Common myeloid progenitor, CD34-positive (primary cell): ENCODE data around the gene SLC6A5.
A peak's percentile ranks its signal among the peaks of the same experiment; 100 is the strongest.

ENCODE experiments used
- CTCF ChIA-PET: fragments of 350-600 bp; sonication (Branson Sonifier 250); formaldehyde crosslinking; loops from one replicate; lab custom pipeline; 2021; ENCODE audit warnings: antibody characterized with exemption; lab: Charles Lee
- POLR2A ChIA-PET: fragments of 350-600 bp; sonication (Branson Sonifier 250); formaldehyde crosslinking; loops from one replicate; lab custom pipeline; 2021; ENCODE audit warnings: antibody characterized with exemption; lab: Charles Lee
- DNase-seq, 3 donors: peaks; one replicate each; pipeline versions ENCODE4 v3.0.0 to v3.0.0-alpha.2; 2013
- H3K27ac ChIP-seq, 2 experiments: 1 replicate in 1 of 2; 2 replicates in 1 of 2; pipeline ENCODE4 v1.7.0; 2013; ENCODE audit warnings: inconsistent platforms in 2 of 2, low read length in 2 of 2, mild to moderate bottlenecking in 2 of 2, low read depth in 1 of 2, moderate library complexity in 1 of 2; ENCODE audit not compliant: severe bottlenecking in 2 of 2, insufficient read depth in 1 of 2, poor library complexity in 1 of 2
- H3K27me3 ChIP-seq, 5 experiments: replicated peaks in 2 of 5; 1 replicate in 3 of 5; 2 replicates in 2 of 5; pipeline versions ENCODE4 v1.6.1 to v1.7.0; 2013; ENCODE audit warnings: low read length in 4 of 5, mild to moderate bottlenecking in 2 of 5, moderate library complexity in 2 of 5, inconsistent platforms in 1 of 5; ENCODE audit not compliant: insufficient read depth in 5 of 5, control insufficient read depth in 4 of 5
- H3K36me3 ChIP-seq, 4 experiments: 1 replicate in 2 of 4; 2 replicates in 2 of 4; pipeline versions ENCODE4 v1.6.1 to v1.7.0; 2013; ENCODE audit warnings: low read length in 3 of 4, control low read depth in 1 of 4, mild to moderate bottlenecking in 1 of 4; ENCODE audit not compliant: control insufficient read depth in 4 of 4, insufficient read depth in 4 of 4
- H3K4me1 ChIP-seq, 4 experiments: 1 replicate in 3 of 4; 2 replicates in 1 of 4; pipeline versions ENCODE4 v1.6.1 to v1.7.1; 2013; ENCODE audit warnings: low read length in 3 of 4, mild to moderate bottlenecking in 3 of 4, control low read depth in 1 of 4, inconsistent platforms in 1 of 4, moderate library complexity in 1 of 4; ENCODE audit not compliant: control insufficient read depth in 4 of 4, insufficient read depth in 4 of 4; ENCODE audit errors: control extremely low read depth in 1 of 4
- H3K4me3 ChIP-seq, 7 experiments: 1 replicate in 4 of 7; 2 replicates in 3 of 7; pipeline versions ENCODE4 v1.5.1 to v1.7.0; 2013; ENCODE audit warnings: mild to moderate bottlenecking in 7 of 7, low read length in 6 of 7, moderate library complexity in 6 of 7, inconsistent platforms in 2 of 7, low read depth in 2 of 7, control low read depth in 1 of 7; ENCODE audit not compliant: insufficient read depth in 4 of 7, control insufficient read depth in 1 of 7; ENCODE audit errors: extremely low read depth in 1 of 7
- H3K9me3 ChIP-seq, 5 experiments: 1 replicate in 4 of 5; 2 replicates in 1 of 5; pipeline versions ENCODE4 v1.6.1 to v1.7.1; 2013; ENCODE audit warnings: low read length in 4 of 5, mild to moderate bottlenecking in 2 of 5, inconsistent platforms in 1 of 5, low read depth in 1 of 5, moderate library complexity in 1 of 5; ENCODE audit not compliant: control insufficient read depth in 4 of 5, insufficient read depth in 2 of 5; ENCODE audit errors: control extremely low read depth in 1 of 5
- WGBS: methylation state at CpG from one replicate; pipeline ENCODE4 v1.1.5; 2013; ENCODE audit not compliant: insufficient coverage; 5-methylcytosine and 5-hydroxymethylcytosine counted together

SLC6A5 gene

DNA sequence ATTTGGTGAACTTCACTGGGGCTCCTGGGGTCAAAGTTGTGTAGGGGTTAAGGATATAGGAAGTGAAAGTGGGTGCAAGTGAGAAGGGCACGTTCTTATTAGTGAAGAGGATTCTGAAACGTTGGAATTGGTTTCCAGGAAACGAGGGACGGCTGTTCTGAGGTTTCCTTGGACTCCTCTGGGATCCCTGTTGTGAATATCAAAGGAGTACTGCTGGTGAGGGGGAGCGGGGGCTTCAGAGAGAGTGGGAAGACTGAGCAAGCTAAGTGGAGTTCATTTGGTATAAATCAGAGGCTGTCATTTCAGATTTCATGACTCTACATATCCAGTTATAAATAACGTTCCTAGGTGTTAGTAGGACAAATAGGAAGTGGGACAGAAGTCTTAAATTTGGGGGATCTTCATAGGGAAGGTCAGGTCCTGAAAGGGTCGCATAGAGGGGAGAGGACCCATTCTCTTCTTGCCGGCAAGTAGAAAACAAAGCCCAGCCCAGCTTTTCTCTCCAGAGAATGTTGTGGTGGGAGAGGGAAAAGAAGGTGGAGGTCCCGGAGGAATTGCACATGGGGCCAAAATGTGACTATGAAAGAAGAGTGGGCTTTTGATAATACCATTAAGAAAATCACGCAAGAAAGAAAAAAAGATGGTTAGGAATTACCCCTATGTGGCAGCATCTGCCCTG lies 68.9 kb downstream of the SLC6A5 start:
- Histone ChIP-seq H3K36me3 (no peaks in the 10 kb centered on the region), H3K9me3 (peaks cover 0 to 3% (median 0%) of the 10 kb centered on the region in 5 experiments), H3K27me3 (peaks cover 30 to 89% (median 41%) of the 10 kb centered on the region in 5 experiments), H3K27ac (no peak overlapping the region), H3K4me3 (no peak overlapping the region), H3K4me1 (peaks cover 0 to 20% (median 11%) of the 10 kb centered on the region in 4 experiments)
- no peak for DNase-seq
- 4% methylated on average over 3 of the region's 10 CpGs for WGBS
- ChIA-PET CTCF (interaction anchor here (1.6 to 1.8 kb wide), 2 partner anchors 12 to 25 kb away, joined by 4 read pairs; no protein-coding TSS in a partner anchor), POLR2A (no interaction called here)

DNA sequence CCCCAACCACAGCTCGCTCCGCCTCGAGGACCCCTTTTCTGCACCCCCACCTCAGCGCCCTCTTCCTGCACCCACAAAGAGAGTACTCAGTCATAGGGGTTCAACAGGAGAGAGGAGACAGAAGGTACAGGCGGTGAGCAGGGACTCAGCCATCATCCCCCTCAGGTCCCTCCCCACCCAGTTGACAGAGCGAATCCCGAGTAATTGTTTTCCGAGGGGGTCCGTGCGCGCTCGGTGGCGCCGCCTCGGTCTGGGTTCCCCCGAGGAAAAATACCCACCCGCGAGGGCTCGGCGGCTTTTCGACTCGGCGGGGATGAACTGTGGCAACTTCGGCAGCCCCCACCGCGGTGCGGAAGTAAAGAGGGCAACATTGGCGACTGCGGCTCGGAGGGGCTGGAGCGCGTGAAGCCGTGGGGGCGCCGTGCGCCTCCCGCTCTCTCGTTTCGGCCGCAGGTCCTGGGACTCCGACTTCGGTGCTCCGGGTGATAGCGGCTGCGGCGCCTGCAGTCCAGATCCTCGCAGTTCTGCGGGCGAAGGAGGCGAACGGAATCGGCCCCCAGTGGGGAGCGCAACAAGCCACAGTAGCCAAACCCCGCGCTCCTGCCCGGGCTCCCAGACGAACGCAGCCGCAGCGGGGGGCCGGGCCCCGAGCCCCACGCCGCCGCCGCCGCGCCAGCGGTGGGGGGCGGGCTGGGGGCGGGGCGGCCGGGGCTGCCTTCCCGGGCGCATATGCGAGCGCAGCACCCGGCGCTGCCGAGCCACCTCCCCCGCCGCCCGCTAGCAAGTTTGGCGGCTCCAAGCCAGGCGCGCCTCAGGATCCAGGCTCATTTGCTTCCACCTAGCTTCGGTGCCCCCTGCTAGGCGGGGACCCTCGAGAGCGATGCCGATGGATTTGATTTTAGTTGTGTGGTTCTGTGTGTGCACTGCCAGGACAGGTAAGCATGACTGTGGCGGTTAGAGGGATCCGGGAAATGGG lies 69.7 kb downstream of the SLC6A5 start, which contains the start of gene NELL1:
Gene NELL1, plus strand, starts transcription at position 743 of the 976 bp plus-strand sequence.
- no peak within 1 kb of the TSS for H3K27ac ChIP-seq
- POLR2A ChIA-PET = no interaction called here
- peak within 1 kb of the TSS in 6 of 7 experiments; percentile 15 to 70 (median 42) for H3K4me3 ChIP-seq
- peak in 2 of 3 donors; percentile 23 to 34 for DNase-seq
- peaks cover 0 to 3% (median 0%) of the 10 kb centered on the region in 5 experiments for H3K9me3 ChIP-seq
- CTCF ChIA-PET = interaction anchor here (1.8 kb wide), 1 partner anchor 26 kb away, joined by 4 read pairs; no protein-coding TSS in a partner anchor
- WGBS = 1% methylated on average over 52 of the region's 93 CpGs
- peaks cover 0 to 20% (median 11%) of the 10 kb centered on the region in 4 experiments for H3K4me1 ChIP-seq
- H3K36me3 ChIP-seq = no peaks in the 10 kb centered on the region
- peaks cover 30 to 91% (median 41%) of the 10 kb centered on the region in 5 experiments for H3K27me3 ChIP-seq

- DNase-seq = peak in 2 of 3 donors; percentile 14 to 19
- peak overlapping the region in 5 of 7 experiments; percentile 15 to 70 (median 43) for H3K4me3 ChIP-seq
- H3K27me3 ChIP-seq = peaks cover 30 to 87% (median 41%) of the 10 kb centered on the region in 5 experiments
- H3K9me3 ChIP-seq = peaks cover 0 to 3% (median 0%) of the 10 kb centered on the region in 5 experiments
- ChIA-PET POLR2A (no interaction called here), CTCF (interaction anchor here (1.2 kb wide), 1 partner anchor 22 kb away, joined by 5 read pairs; no protein-coding TSS in a partner anchor)
- no peaks in the 10 kb centered on the region for H3K36me3 ChIP-seq
- under 1% methylated on average over 54 of the region's 60 CpGs for WGBS
- no peak overlapping the region for H3K27ac ChIP-seq
- H3K4me1 ChIP-seq = peaks cover 0 to 20% (median 11%) of the 10 kb centered on the region in 4 experiments
Measured at GRCh38 chr11:20669820-20670684, 70.6 kb downstream of the SLC6A5 start.

DNA sequence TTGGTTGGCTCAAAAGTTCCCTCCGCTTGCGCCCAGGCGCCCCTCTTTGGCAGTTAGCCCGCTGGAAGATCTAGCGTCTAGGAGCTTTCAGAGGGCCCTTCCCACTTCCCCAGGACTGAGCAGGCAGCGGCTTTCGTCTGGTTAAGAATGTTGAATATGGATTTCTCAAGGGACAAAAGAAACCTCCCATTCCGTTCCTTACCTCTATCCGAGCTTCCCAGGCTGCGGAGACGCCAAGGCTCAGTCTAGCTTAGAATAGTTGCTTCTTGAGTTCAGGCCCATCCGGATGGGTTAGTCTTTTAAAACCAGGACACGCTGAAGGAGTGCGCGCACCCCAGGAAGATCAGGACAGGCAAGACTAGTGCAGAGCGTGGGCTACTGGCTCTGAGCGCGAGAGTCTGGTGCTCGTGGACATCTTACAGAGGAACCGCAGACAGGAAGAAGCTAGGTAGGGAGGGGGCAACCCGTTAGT lies 71.6 kb downstream of the SLC6A5 start:
- Histone ChIP-seq H3K27me3 (peaks cover 28 to 88% (median 41%) of the 10 kb centered on the region in 5 experiments), H3K4me3 (no peak overlapping the region), H3K4me1 (peaks cover 0 to 20% (median 11%) of the 10 kb centered on the region in 4 experiments), H3K36me3 (no peaks in the 10 kb centered on the region), H3K9me3 (peaks cover 0 to 2% (median 0%) of the 10 kb centered on the region in 5 experiments), H3K27ac (no peak overlapping the region)
- WGBS = 10% methylated on average over 15 of the region's 21 CpGs
- no peak for DNase-seq
- ChIA-PET CTCF (interaction anchor here (0.9 to 1.3 kb wide), 3 partner anchors 23 to 56 kb away, joined by 3 to 6 read pairs (median 5); no protein-coding TSS in a partner anchor), POLR2A (interaction anchor here (0.6 kb wide), 1 partner anchor 85 kb away, joined by 3 read pairs; no protein-coding TSS in a partner anchor)

- no peaks in the 10 kb centered on the region for H3K36me3 ChIP-seq
- H3K27ac ChIP-seq = no peak overlapping the region
- H3K4me3 ChIP-seq = no peak overlapping the region
- H3K4me1 ChIP-seq = peaks cover 0 to 20% (median 11%) of the 10 kb centered on the region in 4 experiments
- ChIA-PET POLR2A (no interaction called here), CTCF (interaction anchor here (0.7 to 1.6 kb wide), 7 partner anchors 9 to 57 kb away, joined by 3 to 8 read pairs (median 3); no protein-coding TSS in a partner anchor)
- no peak for DNase-seq
- peaks cover 22 to 81% (median 39%) of the 10 kb centered on the region in 5 experiments for H3K27me3 ChIP-seq
- 32% methylated on average over 2 of the region's 6 CpGs for WGBS
- H3K9me3 ChIP-seq = no peaks in the 10 kb centered on the region
Measured at GRCh38 chr11:20671856-20672546, 72.6 kb downstream of the SLC6A5 start.
